GM12874 (cell line): ENCODE measurements around the gene DAB1.

Source experiments
- CTCF ChIP-seq: IDR thresholded peaks from 2 replicates; pipeline ENCODE4 v1.5.1; 2011; ENCODE audit warnings: low read depth, mild to moderate bottlenecking, control low read depth, low read length, moderate library complexity; ENCODE audit not compliant: insufficient read depth

The DAB1 gene

GRCh38 chr1:57082711-57083439 is 341.0 kb downstream of the DAB1 start:
- TF ChIP-seq CTCF = no peak

- peak; percentile 51; the same call in 1 of the 2 replicates for TF ChIP-seq CTCF
Measured at GRCh38 chr1:57079454-57080157, 344.3 kb downstream of the DAB1 start.

DNA sequence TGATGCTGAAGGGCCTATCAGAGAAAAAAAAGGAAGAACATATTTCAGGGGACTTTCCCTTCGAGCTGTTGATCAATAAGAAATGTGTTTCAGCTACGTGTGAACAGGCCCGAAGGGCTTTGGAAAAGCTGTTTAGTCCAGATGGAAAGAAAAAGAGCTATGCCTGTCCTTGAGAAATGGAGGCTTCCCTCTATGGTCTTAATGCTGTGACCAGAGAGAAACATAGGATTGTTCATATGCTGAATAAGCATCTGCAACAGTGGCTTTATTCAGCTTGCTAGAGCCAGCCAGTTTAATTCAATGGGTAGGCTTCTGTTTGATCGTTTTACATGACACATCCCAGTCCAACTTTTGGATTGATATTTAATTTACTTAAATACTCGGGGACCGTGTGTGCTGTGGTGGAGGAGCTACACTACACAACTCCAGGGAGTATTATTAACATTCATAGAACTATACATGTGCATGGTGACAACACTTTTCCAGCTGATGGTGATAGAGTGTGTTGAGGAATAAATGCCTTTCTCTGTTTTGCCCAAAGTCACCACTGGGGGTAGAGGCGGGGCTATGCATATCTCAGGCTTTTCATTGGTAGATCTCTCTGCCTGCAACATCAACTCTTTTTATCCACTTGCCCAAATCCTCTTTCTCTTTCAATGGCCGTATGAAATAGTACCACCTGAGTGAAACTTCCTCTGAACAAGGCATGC is 351.3 kb downstream of the DAB1 start:
- TF ChIP-seq CTCF = peak; percentile 24; the same call in 1 of the 2 replicates

- no peak for TF ChIP-seq CTCF
Measured at GRCh38 chr1:57067863-57068262, 356.0 kb downstream of the DAB1 start.

- no peak for TF ChIP-seq CTCF
Measured at GRCh38 chr1:57066980-57067610, 356.8 kb downstream of the DAB1 start.

DNA sequence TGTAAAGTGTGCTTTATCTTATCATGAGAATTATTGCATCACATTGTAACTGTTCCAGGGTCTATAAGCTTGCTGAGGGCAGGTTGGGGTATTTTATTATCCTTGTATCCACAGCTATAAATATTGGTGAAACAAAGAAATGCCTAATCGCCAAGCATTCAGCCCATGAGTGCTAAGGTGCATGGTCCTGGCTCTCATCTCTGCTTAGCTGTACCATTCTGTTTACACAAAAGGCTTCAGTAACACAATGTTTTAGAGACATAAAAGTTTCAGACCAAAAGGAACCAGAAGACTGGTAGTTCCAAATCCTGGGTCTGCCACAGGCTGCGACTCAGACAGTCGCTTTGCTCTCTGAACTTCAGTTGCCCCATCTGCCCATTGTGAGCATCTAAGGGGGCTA is 358.4 kb downstream of the DAB1 start:
- TF ChIP-seq CTCF = no peak
